ENCODE results near the gene SRPK3.

DNA sequence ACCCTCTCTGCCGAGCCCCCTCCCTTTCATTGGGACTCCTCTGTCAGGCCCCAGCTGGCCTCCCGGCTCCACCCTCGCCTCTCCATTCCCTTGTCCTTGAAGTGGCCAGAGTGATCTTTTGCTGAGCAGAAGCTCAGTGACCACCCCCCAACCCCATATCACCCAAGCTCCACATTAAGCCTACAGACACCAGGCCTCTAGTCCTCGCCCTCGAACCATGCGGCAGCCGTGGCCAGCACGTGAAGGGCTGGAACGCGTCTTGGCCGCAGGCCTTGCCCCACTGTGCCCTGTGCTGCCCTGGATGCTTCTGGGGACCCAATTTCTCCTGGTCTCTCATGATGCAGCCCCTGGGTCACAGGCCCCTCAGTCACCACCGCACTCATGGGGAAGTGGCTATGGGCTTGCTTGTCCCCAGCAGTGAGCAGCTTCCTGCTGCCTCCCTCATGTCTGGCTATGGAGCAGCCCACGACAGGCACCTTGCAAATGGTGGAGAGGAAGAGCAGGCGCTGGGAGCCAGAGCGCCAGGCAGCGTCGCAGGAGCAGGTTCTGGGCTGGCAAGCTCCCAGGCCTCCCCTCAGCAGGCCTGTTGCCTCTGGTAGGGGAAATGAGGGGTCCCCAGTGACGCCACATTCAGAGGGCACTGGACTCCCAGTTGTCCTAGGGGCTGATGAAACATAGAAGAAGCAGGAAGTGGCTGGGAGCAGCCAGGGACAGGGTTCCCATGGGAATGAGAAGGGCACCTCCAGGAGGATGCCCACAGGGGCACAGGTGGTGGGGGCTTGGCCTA lies 757 bp upstream of the SRPK3 start:
- no peak for TF ChIP-seq CTCF (IDR thresholded peaks at IDR 0.05)
- no peak for TF ChIP-seq EZH2 (IDR thresholded peaks at IDR 0.05; ENCODE audit: borderline replicate concordance, insufficient read depth, low read depth, low read length, poor library complexity, severe bottlenecking)

Data from B cell (primary cell).